GM06990 (cell line): ENCODE measurements around the gene FASN.

Experiments used
- DNase-seq: peaks from one replicate; pipeline ENCODE4 v3.0.0-alpha.2; 2011; ENCODE audit not compliant: insufficient read length; ENCODE audit errors: extremely low read depth
- H3K27me3 ChIP-seq: replicated peaks from 2 replicates; pipeline ENCODE4 v1.6.0; 2011; ENCODE audit warnings: low read length; ENCODE audit not compliant: control insufficient read depth, insufficient read depth
- H3K36me3 ChIP-seq: 2 replicates; pipeline ENCODE4 v1.5.1; 2011; ENCODE audit warnings: low read length; ENCODE audit not compliant: control insufficient read depth, insufficient read depth
- H3K4me3 ChIP-seq: replicated peaks from 2 replicates; pipeline ENCODE4 v1.5.1; 2011; ENCODE audit warnings: low read depth, mild to moderate bottlenecking, control low read depth, low read length
- TF ChIP-seq, protein P1 (sequence below): IDR thresholded peaks from 2 replicates; pipeline ENCODE4 v1.5.1; 2011; ENCODE audit warnings: low read length, control low read depth, mild to moderate bottlenecking, inconsistent platforms; ENCODE audit not compliant: insufficient read depth, poor library complexity, severe bottlenecking

Gene FASN

GRCh38 chr17:82054351-82055022, 43.5 kb downstream of the FASN start:
- no peaks in the 10 kb centered on the region for H3K27me3 ChIP-seq
- peaks cover 29% of the 10 kb centered on the region for H3K36me3 ChIP-seq
- no peak overlapping the region for H3K4me3 ChIP-seq
- DNase-seq, result peak; percentile 13
- TF ChIP-seq, protein P1, sequence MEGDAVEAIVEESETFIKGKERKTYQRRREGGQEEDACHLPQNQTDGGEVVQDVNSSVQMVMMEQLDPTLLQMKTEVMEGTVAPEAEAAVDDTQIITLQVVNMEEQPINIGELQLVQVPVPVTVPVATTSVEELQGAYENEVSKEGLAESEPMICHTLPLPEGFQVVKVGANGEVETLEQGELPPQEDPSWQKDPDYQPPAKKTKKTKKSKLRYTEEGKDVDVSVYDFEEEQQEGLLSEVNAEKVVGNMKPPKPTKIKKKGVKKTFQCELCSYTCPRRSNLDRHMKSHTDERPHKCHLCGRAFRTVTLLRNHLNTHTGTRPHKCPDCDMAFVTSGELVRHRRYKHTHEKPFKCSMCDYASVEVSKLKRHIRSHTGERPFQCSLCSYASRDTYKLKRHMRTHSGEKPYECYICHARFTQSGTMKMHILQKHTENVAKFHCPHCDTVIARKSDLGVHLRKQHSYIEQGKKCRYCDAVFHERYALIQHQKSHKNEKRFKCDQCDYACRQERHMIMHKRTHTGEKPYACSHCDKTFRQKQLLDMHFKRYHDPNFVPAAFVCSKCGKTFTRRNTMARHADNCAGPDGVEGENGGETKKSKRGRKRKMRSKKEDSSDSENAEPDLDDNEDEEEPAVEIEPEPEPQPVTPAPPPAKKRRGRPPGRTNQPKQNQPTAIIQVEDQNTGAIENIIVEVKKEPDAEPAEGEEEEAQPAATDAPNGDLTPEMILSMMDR, result no peak

GRCh38 chr17:82053556-82054263, 44.3 kb downstream of the FASN start:
- Histone ChIP-seq H3K4me3 (no peak overlapping the region), H3K36me3 (peaks cover 27% of the 10 kb centered on the region), H3K27me3 (no peaks in the 10 kb centered on the region)
- TF ChIP-seq, protein P1, result no peak
- DNase-seq, result peak; percentile 5

- Histone ChIP-seq H3K4me3 (peak overlapping the region; percentile 89), H3K27me3 (no peaks in the 10 kb centered on the region), H3K36me3 (peaks cover 26% of the 10 kb centered on the region)
- TF ChIP-seq, protein P1, result no peak
- peak; percentile 13 for DNase-seq
Observed at GRCh38 chr17:82053130-82053529, 44.9 kb downstream of the FASN start.

GRCh38 chr17:82052638-82053059, 45.4 kb downstream of the FASN start:
- H3K36me3 ChIP-seq, result peaks cover 26% of the 10 kb centered on the region

GRCh38 chr17:82051776-82052637, 46.0 kb downstream of the FASN start, which contains the start of the genes GPS1 and RFNG:
Gene GPS1, plus strand, starts transcription at chr17:82051898. Its CDS starts 34 bp downstream, at chr17:82051932.
Gene RFNG, minus strand, starts transcription at chr17:82051811. Its CDS starts 45 bp downstream, at chr17:82051766.
- no peaks in the 10 kb centered on the region for H3K27me3 ChIP-seq
- TF ChIP-seq, protein P1, result no peak
- DNase-seq, result peak; percentile 81
- peaks cover 21% of the 10 kb centered on the region for H3K36me3 ChIP-seq
- peak within 1 kb of the TSS; percentile 89 for H3K4me3 ChIP-seq

More at GRCh38 chr17:82052638-82053059, 45.4 kb downstream of the FASN start:
- TF ChIP-seq, protein P1, result no peak
- Histone ChIP-seq H3K27me3 (no peaks in the 10 kb centered on the region), H3K4me3 (peak overlapping the region; percentile 89)
- DNase-seq, result no peak
